Nucleus accumbens (tissue), 56 donors: ENCODE data around the gene GTPBP1.

Source experiments
- DNase-seq, 56 donors: peaks; one replicate each; lab custom pipeline; 2025; lab: John Stamatoyannopoulos, UW

Gene GTPBP1

DNA sequence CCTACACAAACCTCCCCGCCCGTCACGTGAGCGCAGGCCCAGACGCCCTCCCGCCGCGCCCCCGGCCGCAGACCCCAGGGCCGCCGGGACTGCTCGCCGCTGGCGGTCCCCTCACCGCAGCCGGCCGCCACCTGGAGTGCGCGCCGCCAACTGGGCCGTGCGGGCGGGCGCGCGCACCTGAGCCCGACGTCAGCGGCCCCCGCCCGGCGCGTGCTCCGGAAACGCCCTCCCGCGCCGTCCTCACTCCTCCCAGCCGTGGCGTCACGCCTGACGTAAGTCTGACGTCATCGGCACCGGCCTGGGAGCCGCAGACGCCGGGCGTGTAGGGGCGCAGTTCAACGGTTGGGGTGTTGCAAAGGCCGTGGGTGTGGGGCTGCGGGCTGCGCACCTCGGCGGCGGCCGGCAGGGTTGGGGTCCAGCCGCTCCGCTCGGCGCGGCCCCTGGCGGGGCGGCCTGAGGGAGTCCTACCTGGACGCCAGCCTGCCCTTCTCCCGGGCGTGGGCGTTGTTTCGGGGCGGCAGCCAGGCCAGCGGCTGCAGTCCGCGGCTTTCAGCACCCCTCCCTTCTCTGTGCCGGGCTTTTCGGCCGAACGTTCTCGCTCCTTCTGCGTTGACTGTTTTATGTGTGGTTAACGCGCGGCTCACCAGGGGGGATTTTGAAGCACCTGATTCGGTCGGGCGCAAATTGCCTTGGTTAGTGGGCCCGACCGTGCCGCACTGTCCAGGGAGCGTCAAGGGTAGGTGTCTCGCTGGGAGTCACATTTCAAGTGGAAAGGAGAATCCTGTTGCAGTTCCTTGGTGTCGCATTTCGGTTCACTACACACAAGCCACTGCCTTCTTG, 4.7 kb upstream of the GTPBP1 start, which contains the start of gene JOSD1:
JOSD1 (minus strand) TSS at position 155 of the 840 bp plus-strand sequence. CDS start 956 bp downstream, outside the sequence.
- DNase-seq = peak; percentile 65 to 98 (median 88)

DNA sequence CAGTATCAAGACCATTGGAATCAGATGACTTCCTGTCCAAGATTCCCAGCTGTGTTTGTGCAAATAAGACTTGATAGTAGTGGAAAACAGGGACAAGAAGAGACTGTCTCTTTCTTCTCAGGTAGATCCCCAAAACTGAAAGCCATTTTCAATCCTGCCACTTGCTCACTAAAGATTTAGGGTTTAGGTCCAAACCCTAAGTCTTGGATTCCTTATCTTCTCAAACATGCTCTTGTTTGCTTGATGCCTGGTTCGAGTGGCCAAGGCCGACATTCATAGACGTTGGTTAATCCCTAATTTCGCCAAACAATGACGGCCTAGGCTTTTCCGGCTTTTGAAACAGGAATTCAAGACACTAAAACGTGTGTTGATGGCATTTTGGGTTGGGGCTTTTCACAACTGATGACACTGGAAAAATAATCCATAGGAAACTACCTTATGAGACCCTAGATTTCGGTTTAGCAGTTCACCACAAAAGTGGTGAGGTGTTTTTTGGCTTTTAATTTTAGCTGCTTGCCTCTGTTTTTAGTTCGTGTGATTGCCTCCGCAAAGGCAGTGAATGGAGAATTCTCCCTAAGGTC, 1.0 kb upstream of the GTPBP1 start:
- peak in 1 of 56 donors; percentile 50 for DNase-seq

DNA sequence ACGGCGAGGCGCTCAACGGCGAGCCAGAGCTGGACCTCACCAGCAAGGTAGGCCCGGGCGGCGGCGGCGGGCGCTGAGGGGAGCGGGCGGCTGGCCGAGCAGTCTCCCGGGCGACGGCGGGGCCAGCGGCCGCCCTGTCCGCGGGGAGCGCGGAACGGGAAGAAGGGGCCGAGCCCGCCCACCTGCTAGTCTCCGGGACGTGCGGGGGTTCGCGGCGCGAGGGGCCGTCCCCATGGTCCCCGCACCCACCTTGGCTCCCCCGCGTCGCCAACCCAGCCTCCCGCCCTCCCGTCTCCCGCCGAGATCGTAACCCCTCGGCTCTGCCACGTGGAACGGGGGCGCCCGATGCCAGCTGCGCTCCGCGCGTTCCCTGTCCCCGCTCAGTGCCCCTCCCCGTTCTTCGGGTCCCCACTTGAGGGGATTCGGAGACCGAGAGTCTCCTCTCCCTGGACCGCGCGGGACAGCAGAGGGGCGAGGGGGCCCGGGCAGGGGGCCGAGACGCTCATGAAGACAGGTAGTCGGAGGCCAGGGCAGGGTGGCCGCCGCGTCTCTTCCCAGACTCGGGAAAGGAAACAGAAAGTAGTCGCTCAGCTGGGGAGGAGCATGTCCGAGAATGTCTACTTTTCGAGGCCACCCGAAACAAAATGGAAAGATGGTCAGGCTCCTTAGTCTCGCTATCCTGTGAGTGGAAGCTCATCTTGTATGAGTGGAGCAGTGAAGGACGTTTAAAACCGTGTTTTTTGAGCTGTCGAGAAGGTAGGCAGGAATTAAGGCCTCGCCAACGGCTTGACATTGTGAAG, 557 bp downstream of the GTPBP1 start:
- peak in 32 of 56 donors; percentile 34 to 73 (median 54) for DNase-seq

GRCh38 chr22:38706901-38707195, 1.1 kb downstream of the GTPBP1 start:
- no peak for DNase-seq

- no peak for DNase-seq
Observed at GRCh38 chr22:38707346-38707745, 1.6 kb downstream of the GTPBP1 start.

GRCh38 chr22:38707984-38708383, 2.2 kb downstream of the GTPBP1 start:
- DNase-seq = no peak

DNA sequence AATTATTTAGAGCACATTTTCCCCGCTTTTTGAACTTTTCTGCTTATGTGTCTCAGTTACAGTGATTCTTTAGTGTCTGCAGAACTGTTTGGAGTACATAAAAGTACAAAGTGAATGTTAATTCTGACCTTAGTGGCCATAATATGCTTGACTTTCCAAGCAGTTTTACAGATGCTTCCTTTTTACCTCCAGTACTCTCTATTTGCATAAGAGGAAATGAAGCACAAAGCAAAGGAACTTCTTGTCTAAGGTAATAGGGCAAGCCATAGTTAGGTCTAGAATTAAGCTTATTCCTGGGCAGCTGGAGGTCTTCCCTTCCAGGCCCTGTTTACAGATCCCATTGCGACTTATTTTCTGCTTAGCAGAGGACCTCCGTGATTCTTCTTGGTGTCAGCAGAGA, 3.6 kb downstream of the GTPBP1 start:
- no peak for DNase-seq

- no peak for DNase-seq
Observed at GRCh38 chr22:38710351-38710750, 4.6 kb downstream of the GTPBP1 start.

DNA sequence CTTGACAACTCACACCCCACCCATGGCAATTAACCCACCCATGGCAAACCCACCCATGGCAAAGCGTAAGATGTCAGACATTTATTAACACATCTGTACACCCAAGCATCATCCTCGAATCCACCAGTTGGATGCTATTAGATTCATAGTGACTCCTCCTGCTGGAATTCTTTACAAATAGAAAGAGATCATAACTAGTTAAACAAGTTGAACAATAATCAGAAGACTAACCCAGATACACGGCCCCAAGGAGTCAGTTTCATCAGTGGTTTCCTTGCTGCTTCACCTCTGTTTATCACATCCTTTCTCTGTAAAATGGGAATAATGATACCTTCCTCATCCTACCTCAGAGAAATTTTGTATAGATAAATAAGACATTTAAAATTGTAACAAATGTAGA, 5.1 kb downstream of the GTPBP1 start:
- no peak for DNase-seq

GRCh38 chr22:38712486-38713207, 6.9 kb downstream of the GTPBP1 start:
- DNase-seq = no peak

DNA sequence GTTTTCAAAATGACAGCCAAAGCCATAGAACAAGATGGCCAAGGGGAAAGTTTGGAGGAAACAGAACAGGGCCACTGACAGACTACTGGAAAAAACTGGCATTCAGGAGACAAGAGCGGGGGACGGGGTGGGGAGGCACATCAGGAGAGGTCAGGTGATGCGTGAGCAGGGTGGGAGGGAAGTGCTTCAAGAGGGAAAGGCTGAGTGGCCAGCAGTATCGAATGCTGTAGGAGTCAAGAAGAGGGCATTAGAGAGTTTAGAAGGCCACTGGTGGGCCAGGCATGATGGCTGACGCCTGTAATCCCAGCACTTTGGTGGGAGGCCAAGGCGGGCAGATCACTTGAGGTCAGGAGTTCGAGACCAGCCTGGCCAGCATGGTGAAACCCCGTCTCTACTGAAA, 8.2 kb downstream of the GTPBP1 start:
- DNase-seq = no peak

GRCh38 chr22:38715176-38715764, 9.5 kb downstream of the GTPBP1 start:
- DNase-seq = no peak

DNA sequence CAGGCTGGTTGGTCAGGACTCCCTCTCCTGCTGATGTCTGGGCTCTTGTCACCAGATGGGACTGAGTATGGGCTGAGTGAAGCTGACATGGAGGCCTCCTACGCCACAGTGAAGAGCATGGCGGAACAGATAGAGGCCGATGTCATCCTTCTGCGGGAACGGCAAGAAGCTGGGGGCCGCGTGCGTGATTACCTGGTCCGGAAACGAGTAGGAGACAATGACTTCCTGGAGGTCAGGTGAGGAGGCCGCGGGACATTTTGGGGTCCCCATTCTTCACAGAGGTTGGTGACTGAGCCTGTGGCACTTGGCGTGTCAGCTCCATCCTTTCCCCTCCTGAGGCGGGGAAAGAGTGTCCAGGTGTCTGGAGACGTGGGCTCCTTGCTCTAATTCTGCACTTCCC, 10.1 kb downstream of the GTPBP1 start:
- DNase-seq = no peak

DNA sequence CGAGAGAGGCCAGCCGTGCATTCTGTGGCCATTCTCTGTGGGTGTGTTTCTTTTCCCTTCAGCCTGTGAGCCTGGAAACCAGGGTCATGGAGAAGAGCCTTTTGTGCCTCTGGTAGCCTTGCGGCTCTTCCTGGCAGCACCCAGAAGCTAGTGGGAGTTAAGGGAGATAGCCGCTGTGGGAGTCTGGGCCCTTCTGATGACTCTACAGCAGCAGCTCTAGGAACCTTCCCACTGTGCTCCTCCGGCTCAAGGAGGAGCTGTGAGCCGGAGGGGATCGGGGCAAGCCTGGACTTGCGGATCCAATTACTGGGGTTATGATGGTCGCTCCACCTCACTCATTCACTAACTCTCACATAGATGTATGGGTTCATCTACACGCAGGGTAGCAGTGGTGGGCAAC, 10.5 kb downstream of the GTPBP1 start:
- no peak for DNase-seq

- DNase-seq = no peak
Observed at GRCh38 chr22:38716826-38717225, 11.1 kb downstream of the GTPBP1 start.

DNA sequence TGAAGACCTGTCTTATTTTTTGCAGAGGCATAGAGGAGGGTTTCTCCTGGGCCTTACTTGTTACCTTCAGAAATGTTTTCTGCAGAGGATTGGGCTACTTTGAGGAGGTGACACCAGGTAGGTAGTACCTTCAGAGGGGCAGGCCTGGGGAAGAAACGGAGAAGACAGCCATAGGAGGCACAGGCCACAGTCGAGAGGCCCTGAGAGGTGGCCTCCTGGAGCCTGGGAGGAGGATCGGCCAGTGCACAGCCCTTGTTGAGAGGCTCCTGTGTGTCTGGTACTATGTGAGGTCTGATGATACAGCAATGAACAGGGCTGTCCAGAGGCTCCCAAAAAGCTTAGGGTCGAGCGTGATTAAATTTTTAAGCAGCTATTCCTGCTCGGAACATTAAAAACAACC, 11.5 kb downstream of the GTPBP1 start:
- no peak for DNase-seq

DNA sequence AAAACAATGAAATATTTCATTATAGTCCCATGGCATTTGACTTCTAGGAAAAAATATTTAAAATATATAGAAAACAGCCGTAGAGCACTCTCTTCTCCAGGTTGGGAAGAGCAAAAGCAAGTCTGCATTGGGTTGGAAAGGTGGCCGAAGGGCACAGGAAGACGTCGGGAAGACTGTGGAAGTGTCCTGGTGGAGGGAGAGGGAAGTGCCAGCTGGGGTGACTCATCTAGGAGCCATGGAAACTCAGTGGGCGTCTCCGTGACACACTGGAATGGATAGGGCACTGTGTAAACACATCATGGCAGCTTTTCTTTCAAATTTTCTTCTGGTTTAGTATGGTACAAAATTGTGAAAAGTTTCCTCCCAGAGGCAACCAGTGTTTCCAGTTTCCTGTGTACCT, 12.7 kb downstream of the GTPBP1 start:
- peak in 21 of 56 donors; percentile 13 to 75 (median 37) for DNase-seq

DNA sequence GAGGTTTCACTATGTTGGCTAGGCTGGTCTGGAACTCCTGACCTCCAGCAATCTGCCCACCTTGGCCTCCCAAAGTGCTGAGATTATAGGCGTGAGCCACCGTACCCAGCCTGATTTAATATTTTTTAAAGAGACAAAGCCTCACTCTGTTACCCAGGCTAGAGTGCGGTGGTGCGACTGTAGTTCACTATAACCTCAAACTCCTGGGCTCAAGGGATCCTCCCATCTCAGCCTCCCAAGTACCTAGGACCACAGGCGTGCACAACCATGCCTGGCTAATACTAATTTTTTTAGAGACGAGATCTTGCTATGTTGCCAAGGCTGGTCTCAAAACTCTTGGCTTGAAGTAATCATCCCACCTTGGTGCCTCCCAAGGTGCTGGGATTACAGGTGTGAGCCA, 13.5 kb downstream of the GTPBP1 start:
- DNase-seq = no peak

DNA sequence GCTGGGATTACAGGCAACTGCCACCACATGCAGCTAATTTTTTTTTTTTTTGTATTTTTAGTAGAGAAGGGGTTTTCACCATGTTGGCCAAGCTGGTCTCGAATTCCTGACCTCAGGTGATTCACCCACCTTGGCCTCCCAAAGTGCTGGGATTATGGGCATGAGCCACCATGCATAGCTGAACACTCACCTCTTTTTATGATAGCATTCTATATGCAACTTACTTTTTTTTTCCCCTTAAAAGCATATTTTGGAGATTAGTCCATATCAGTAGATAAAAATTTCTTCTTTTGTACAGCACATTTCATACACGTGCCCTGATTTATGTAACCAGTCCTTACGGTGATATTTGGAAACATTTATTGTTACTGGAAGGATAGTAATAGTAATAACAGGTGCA, 14.6 kb downstream of the GTPBP1 start:
- no peak for DNase-seq

- no peak for DNase-seq
Observed at GRCh38 chr22:38721551-38721950, 15.8 kb downstream of the GTPBP1 start.
